Endothelial cell of umbilical vein (primary cell): ENCODE data around the gene NT5C3A. TPM values are rescaled to one million over a fixed set of nuclear protein-coding genes. Genes with fewer than 3 reads are reported as not detected.
"Not testable (repeated sequence)": the region's sequence is repeated elsewhere in the genome, so short reads cannot be mapped to it uniquely, and the experiment has no call there.

Experiments
- BruUV-seq: library from RNA; stranded (reverse); fragments of 400-500 nt; replicated peaks from 2 replicates; lab custom pipeline; 2021; lab: Mats Ljungman, UMichigan
- CTCF ChIA-PET: fragments of 300-600, 350-600 bp; sonication (Branson Sonifier 250); formaldehyde crosslinking; loops from one replicate; lab custom pipeline; 2021; ENCODE audit warnings: antibody characterized with exemption, inconsistent platforms; lab: Charles Lee
- POLR2A ChIA-PET: fragments of 300-600, 350-600 bp; sonication (Branson Sonifier 250); formaldehyde crosslinking; loops from one replicate; lab custom pipeline; 2021; ENCODE audit warnings: antibody characterized with exemption, inconsistent platforms; lab: Charles Lee
- DNase-seq: peaks from one replicate; pipeline ENCODE4 v3.0.0-alpha.2; 2011; ENCODE audit warnings: low read depth, low spot score
- FAIRE-seq: peaks from 2 replicates; lab custom pipeline; 2011; peaks lifted over from hg19 to GRCh38; lab: Jason Lieb, UNC
- H2AFZ ChIP-seq: 2 replicates; pipeline ENCODE4 v1.6.0; 2012; ENCODE audit warnings: low read depth, low read length, control low read depth, inconsistent platforms
- H3K27ac ChIP-seq: 2 replicates; pipeline ENCODE4 v1.5.1; 2011; ENCODE audit warnings: low read depth, mild to moderate bottlenecking, control low read depth, low read length, moderate library complexity; ENCODE audit not compliant: insufficient read depth
- H3K27me3 ChIP-seq, 2 experiments: 2 replicates each; pipeline versions ENCODE4 v1.6.0 to v1.6.1; 2011; ENCODE audit warnings: low read length in 2 of 2, mixed read lengths in 1 of 2; ENCODE audit not compliant: control insufficient read depth in 2 of 2, insufficient read depth in 2 of 2
- H3K36me3 ChIP-seq, 2 experiments: 2 replicates in 1 of 2; 3 replicates in 1 of 2; pipeline ENCODE4 v1.5.1; 2011; ENCODE audit warnings: low read length in 2 of 2, mild to moderate bottlenecking in 1 of 2, moderate library complexity in 1 of 2; ENCODE audit not compliant: control insufficient read depth in 2 of 2, insufficient read depth in 2 of 2; ENCODE audit errors: extremely low read depth in 1 of 2
- H3K4me1 ChIP-seq: 3 replicates; pipeline ENCODE4 v1.5.1; 2011; ENCODE audit warnings: mild to moderate bottlenecking, low read length; ENCODE audit not compliant: control insufficient read depth, insufficient read depth; ENCODE audit errors: extremely low read depth
- H3K4me2 ChIP-seq: 2 replicates; pipeline ENCODE4 v1.6.1; 2011; ENCODE audit warnings: low read length, control low read depth, mixed read lengths; ENCODE audit not compliant: insufficient read depth
- H3K4me3 ChIP-seq, 3 experiments: fragments of 200-600 bp in 1 of 3; sonication (generic), shearing (Covaris generic) in 1 of 3; replicated peaks in 1 of 3; 2 replicates each; pipeline ENCODE4 v1.5.1; 2011 to 2016; ENCODE audit warnings: control low read depth in 3 of 3, low read length in 3 of 3, mild to moderate bottlenecking in 2 of 3, inconsistent platforms in 1 of 3, low read depth in 1 of 3, moderate library complexity in 1 of 3; ENCODE audit not compliant: insufficient read depth in 1 of 3
- H3K79me2 ChIP-seq: 2 replicates; pipeline ENCODE4 v1.6.0; 2012; ENCODE audit warnings: low read length, inconsistent platforms; ENCODE audit not compliant: control insufficient read depth, insufficient read depth
- H3K9ac ChIP-seq: replicated peaks from 2 replicates; pipeline ENCODE3; 2011; ENCODE audit warnings: low read length, control low read depth; ENCODE audit not compliant: insufficient read depth; ENCODE audit errors: extremely low read depth
- H3K9me1 ChIP-seq: replicated peaks from 3 replicates; pipeline ENCODE4 v1.6.0; 2011; ENCODE audit warnings: mild to moderate bottlenecking, low read length; ENCODE audit not compliant: control insufficient read depth, insufficient read depth; ENCODE audit errors: extremely low read depth
- H3K9me3 ChIP-seq: replicated peaks from 2 replicates; pipeline ENCODE4 v1.5.1; 2012; ENCODE audit warnings: low read length, inconsistent platforms; ENCODE audit not compliant: control insufficient read depth, insufficient read depth
- H4K20me1 ChIP-seq: replicated peaks from 2 replicates; pipeline ENCODE3; 2011; ENCODE audit warnings: mild to moderate bottlenecking, low read length; ENCODE audit not compliant: control insufficient read depth, insufficient read depth; ENCODE audit errors: extremely low read depth
- CTCF ChIP-seq, 2 donors: IDR thresholded peaks; 1 replicate in 1 of 2; 2 replicates in 1 of 2; pipeline ENCODE4 v1.5.1; 2011; ENCODE audit warnings: low read length in 2 of 2, mild to moderate bottlenecking in 2 of 2, moderate library complexity in 2 of 2, control low read depth in 1 of 2, inconsistent platforms in 1 of 2, low read depth in 1 of 2; ENCODE audit not compliant: insufficient read depth in 1 of 2; ENCODE audit errors: extremely low read depth in 1 of 2
- dilution Hi-C: fragments of 300-500 bp; cut with MboI; formaldehyde crosslinking; loops from one replicate; pipeline ENCODE4 v1.15.0; 2019; ENCODE audit warnings: low sequenced_read_pairs; ENCODE audit not compliant: extremely low pct_ligation_motif_present
- intact Hi-C: fragments of 100-400 bp; cut with micrococcal nuclease; formaldehyde crosslinking; loops from one replicate; pipeline ENCODE4 v1.10.0; 2022
- polyA plus RNA-seq, 4 experiments: library from polyadenylated mRNA; depleted of rRNA in 3 of 4; stranded (reverse) in 3 of 4; unstranded in 1 of 4; fragments of >200 nt; gene quantifications; 2 replicates each; pipeline versions ENCODE4 v1.2.1 to v1.2.3, GENCODE V29; 2011 to 2012; ENCODE audit warnings: missing spikeins in 1 of 4
- small RNA-seq: library from RNA; depleted of rRNA; stranded (forward); fragments of <200 nt; gene quantifications from one replicate; pipeline ENCODE3, GENCODE V24; 2012; ENCODE audit warnings: low replicate concordance, low read depth; ENCODE audit not compliant: insufficient read depth, insufficient read length
- total RNA-seq: library from RNA; stranded (reverse); gene quantifications from 2 replicates; pipeline ENCODE4 v1.2.3, GENCODE V29; 2021

NT5C3A gene
- total and polyA plus RNA-seq, 2 donors (not counting 3 experiments of a cell fraction or from before 2014, with no cell fraction given): 7.1 to 22.6 TPM

- POLR2A ChIA-PET, H3K9ac ChIP-seq, H3K4me3 ChIP-seq, H3K27me3 ChIP-seq, intact Hi-C loops, BruUV-seq, H3K4me2 ChIP-seq, H2AFZ ChIP-seq, H3K9me3 ChIP-seq, H4K20me1 ChIP-seq, H3K4me1 ChIP-seq, dilution Hi-C loops, H3K27ac ChIP-seq, H3K9me1 ChIP-seq, H3K36me3 ChIP-seq, H3K79me2 ChIP-seq: not testable (repeated sequence)
- CTCF ChIA-PET: interaction anchor here (0.7 to 2.3 kb wide), 4 partner anchors 26 to 144 kb away, joined by 4 to 6 read pairs (median 4); no protein-coding TSS in a partner anchor
- peak in 1 of 2 donors; percentile 30 for TF ChIP-seq CTCF (IDR thresholded peaks at IDR 0.05; ENCODE audit: extremely low read depth in 1 of 2, insufficient read depth in 1 of 2, low read depth in 1 of 2, low read length in 2 of 2)
- peak; percentile 27 for DNase-seq
- peak; percentile 90 for FAIRE-seq
Measured at GRCh38 chr7:32964461-32965159, 98.0 kb downstream of the NT5C3A start.

Small RNAs within 50 kb of the gene (small RNA-seq; reads per million reads assigned to genes)
- gene RN7SL505P (not detected), gene RNU6-388P (not detected), gene RPS29P14 (not detected)

Other genes with a start within 250 kb of the NT5C3A start
- gene KBTBD2, start 171.0 kb downstream of the NT5C3A start, total RNA-seq: 36.6 and 37.0 TPM in 2 replicates
- gene KBTBD2, start 171.0 kb downstream of the NT5C3A start, polyA plus RNA-seq: 19.8 and 24.8 TPM in 2 replicates
- 112 and 124 TPM in 2 replicates for gene FKBP9, start 105.3 kb downstream of the NT5C3A start, total RNA-seq
- gene FKBP9, start 105.3 kb downstream of the NT5C3A start, polyA plus RNA-seq: 88.7 and 100 TPM in 2 replicates
- gene RP9, start 46.6 kb upstream of the NT5C3A start, total RNA-seq: 18.5 and 20.9 TPM in 2 replicates
- gene RP9, start 46.6 kb upstream of the NT5C3A start, polyA plus RNA-seq: 15.1 and 16.0 TPM in 2 replicates
- gene BBS9, start 66.8 kb upstream of the NT5C3A start, total RNA-seq: 14.1 and 17.4 TPM in 2 replicates
- 5.0 and 5.7 TPM in 2 replicates for gene BBS9, start 66.8 kb upstream of the NT5C3A start, polyA plus RNA-seq